GM18868 (cell line): Measurements from ENCODE around the gene SMNDC1.
A peak's percentile ranks its signal among the peaks of the same experiment; 100 is the strongest.

Source experiments
- ATAC-seq: cut with Tn5 transposase; IDR thresholded peaks from one replicate; pipeline ENCODE4 v1.9.1; 2021; ENCODE audit warnings: mild to moderate bottlenecking, moderate library complexity; ENCODE audit not compliant: unreplicated experiment

The SMNDC1 gene

GRCh38 chr10:110327262-110327914, 22.7 kb upstream of the SMNDC1 start:
- ATAC-seq = no peak

GRCh38 chr10:110326351-110327032, 21.8 kb upstream of the SMNDC1 start:
- ATAC-seq = peak; percentile 44

- ATAC-seq = peak; percentile 74
Observed at GRCh38 chr10:110324805-110325280, 20.1 kb upstream of the SMNDC1 start.

- ATAC-seq = peak; percentile 77
Observed at GRCh38 chr10:110324201-110324804, 19.6 kb upstream of the SMNDC1 start.

- ATAC-seq = no peak
Observed at GRCh38 chr10:110323503-110323902, 18.8 kb upstream of the SMNDC1 start.

- ATAC-seq = no peak
Observed at GRCh38 chr10:110321869-110322620, 17.3 kb upstream of the SMNDC1 start.

GRCh38 chr10:110317866-110318850, 13.4 kb upstream of the SMNDC1 start:
- ATAC-seq = peak; percentile 64

GRCh38 chr10:110313674-110314073, 9.0 kb upstream of the SMNDC1 start:
- ATAC-seq = no peak

- no peak for ATAC-seq
Observed at GRCh38 chr10:110312206-110312605, 7.5 kb upstream of the SMNDC1 start.

- ATAC-seq = no peak
Observed at GRCh38 chr10:110311357-110311949, 6.7 kb upstream of the SMNDC1 start.

GRCh38 chr10:110310741-110311140, 6.0 kb upstream of the SMNDC1 start:
- no peak for ATAC-seq

GRCh38 chr10:110307805-110308204, 3.1 kb upstream of the SMNDC1 start:
- no peak for ATAC-seq

GRCh38 chr10:110306452-110306768, 1.7 kb upstream of the SMNDC1 start:
- ATAC-seq = no peak

GRCh38 chr10:110305767-110306451, 1.2 kb upstream of the SMNDC1 start:
- ATAC-seq = peak; percentile 56

- peak; percentile 33 for ATAC-seq
Observed at GRCh38 chr10:110304394-110304779, 333 bp downstream of the SMNDC1 start.

- no peak for ATAC-seq
Observed at GRCh38 chr10:110303681-110304080, 1.0 kb downstream of the SMNDC1 start.

- no peak for ATAC-seq
Observed at GRCh38 chr10:110300486-110300986, 4.2 kb downstream of the SMNDC1 start.

GRCh38 chr10:110296966-110297365, 7.8 kb downstream of the SMNDC1 start:
- ATAC-seq = no peak

GRCh38 chr10:110286841-110287240, 17.9 kb downstream of the SMNDC1 start:
- no peak for ATAC-seq
